HCT116 (cell line): Measurements from ENCODE around the gene MTPN.

ENCODE experiments used
- ATF3 ChIP-seq: IDR thresholded peaks from 2 replicates; pipeline ENCODE4 v1.6.1; 2012
- CEBPB ChIP-seq: IDR thresholded peaks from 2 replicates; pipeline ENCODE4 v1.6.1; 2012; ENCODE audit warnings: low read depth
- EZH2 ChIP-seq: fragments of 200-600 bp; sonication (generic); IDR thresholded peaks from 2 replicates; pipeline ENCODE4 v1.6.1; 2017; ENCODE audit warnings: antibody characterized with exemption, mixed run types
- EZH2phosphoT487 ChIP-seq: fragments of 200-600 bp; IDR thresholded peaks from 2 replicates; pipeline ENCODE4 v1.6.1; 2018; ENCODE audit warnings: antibody characterized with exemption, borderline replicate concordance
- MAX ChIP-seq: IDR thresholded peaks from 2 replicates; pipeline ENCODE4 v1.6.1; 2012
- POLR2A ChIP-seq: IDR thresholded peaks from 2 replicates; pipeline ENCODE4 v1.7.0; 2011; ENCODE audit warnings: borderline replicate concordance; ENCODE audit not compliant: insufficient read depth, insufficient read length; ENCODE audit errors: extremely low read depth
- POLR2AphosphoS5 ChIP-seq: IDR thresholded peaks from 2 replicates; pipeline ENCODE4 v1.6.1; 2011; ENCODE audit warnings: mild to moderate bottlenecking, low read depth, low read length, moderate library complexity
- RAD21 ChIP-seq: IDR thresholded peaks from 2 replicates; pipeline ENCODE4 v1.6.1; 2012; ENCODE audit warnings: low read depth, mild to moderate bottlenecking
- SRF ChIP-seq: IDR thresholded peaks from 2 replicates; pipeline ENCODE4 v1.6.1; 2012; ENCODE audit warnings: low read depth
- YY1 ChIP-seq: IDR thresholded peaks from 2 replicates; pipeline ENCODE4 v1.6.1; 2011; ENCODE audit warnings: low read length, low read depth, moderate library complexity, mild to moderate bottlenecking; ENCODE audit not compliant: insufficient replicate concordance; ENCODE audit errors: extremely low read depth
- TF ChIP-seq, protein P1 (sequence below), 3 experiments: fragments of 200-600 bp in 1 of 3; sonication (generic) in 1 of 3; IDR thresholded peaks in 2 of 3; conservative IDR thresholded peaks in 1 of 3; 2 replicates each; pipeline ENCODE4 v1.5.1; 2012 to 2017; ENCODE audit warnings: low read depth in 2 of 3, low read length in 2 of 3, antibody characterized with exemption in 1 of 3, borderline replicate concordance in 1 of 3, control low read depth in 1 of 3, mild to moderate bottlenecking in 1 of 3, mixed read lengths in 1 of 3, mixed run types in 1 of 3, moderate library complexity in 1 of 3; ENCODE audit not compliant: insufficient read depth in 1 of 3
- TF ChIP-seq, protein P2 (sequence below): IDR thresholded peaks from 2 replicates; pipeline ENCODE4 v1.6.1; 2011; ENCODE audit warnings: mild to moderate bottlenecking, low read length, moderate library complexity; ENCODE audit not compliant: insufficient replicate concordance; ENCODE audit errors: extremely low read depth

- TF ChIP-seq, protein P1, sequence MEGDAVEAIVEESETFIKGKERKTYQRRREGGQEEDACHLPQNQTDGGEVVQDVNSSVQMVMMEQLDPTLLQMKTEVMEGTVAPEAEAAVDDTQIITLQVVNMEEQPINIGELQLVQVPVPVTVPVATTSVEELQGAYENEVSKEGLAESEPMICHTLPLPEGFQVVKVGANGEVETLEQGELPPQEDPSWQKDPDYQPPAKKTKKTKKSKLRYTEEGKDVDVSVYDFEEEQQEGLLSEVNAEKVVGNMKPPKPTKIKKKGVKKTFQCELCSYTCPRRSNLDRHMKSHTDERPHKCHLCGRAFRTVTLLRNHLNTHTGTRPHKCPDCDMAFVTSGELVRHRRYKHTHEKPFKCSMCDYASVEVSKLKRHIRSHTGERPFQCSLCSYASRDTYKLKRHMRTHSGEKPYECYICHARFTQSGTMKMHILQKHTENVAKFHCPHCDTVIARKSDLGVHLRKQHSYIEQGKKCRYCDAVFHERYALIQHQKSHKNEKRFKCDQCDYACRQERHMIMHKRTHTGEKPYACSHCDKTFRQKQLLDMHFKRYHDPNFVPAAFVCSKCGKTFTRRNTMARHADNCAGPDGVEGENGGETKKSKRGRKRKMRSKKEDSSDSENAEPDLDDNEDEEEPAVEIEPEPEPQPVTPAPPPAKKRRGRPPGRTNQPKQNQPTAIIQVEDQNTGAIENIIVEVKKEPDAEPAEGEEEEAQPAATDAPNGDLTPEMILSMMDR (IDR thresholded peaks at IDR 0.05 in 2 of 3, conservative IDR thresholded peaks at IDR 0.05 in 1 of 3; ENCODE audit: borderline replicate concordance in 1 of 3, insufficient read depth in 1 of 3, low read depth in 2 of 3, low read length in 2 of 3) = peak; percentile 56 to 83 (median 75)
- TF ChIP-seq POLR2AphosphoS5 (no peak), RAD21 (peak; percentile 88), YY1 (no peak), CEBPB (no peak), EZH2phosphoT487 (no peak), SRF (no peak), POLR2A (no peak), EZH2 (no peak), ATF3 (no peak), MAX (no peak)
- TF ChIP-seq, protein P2, sequence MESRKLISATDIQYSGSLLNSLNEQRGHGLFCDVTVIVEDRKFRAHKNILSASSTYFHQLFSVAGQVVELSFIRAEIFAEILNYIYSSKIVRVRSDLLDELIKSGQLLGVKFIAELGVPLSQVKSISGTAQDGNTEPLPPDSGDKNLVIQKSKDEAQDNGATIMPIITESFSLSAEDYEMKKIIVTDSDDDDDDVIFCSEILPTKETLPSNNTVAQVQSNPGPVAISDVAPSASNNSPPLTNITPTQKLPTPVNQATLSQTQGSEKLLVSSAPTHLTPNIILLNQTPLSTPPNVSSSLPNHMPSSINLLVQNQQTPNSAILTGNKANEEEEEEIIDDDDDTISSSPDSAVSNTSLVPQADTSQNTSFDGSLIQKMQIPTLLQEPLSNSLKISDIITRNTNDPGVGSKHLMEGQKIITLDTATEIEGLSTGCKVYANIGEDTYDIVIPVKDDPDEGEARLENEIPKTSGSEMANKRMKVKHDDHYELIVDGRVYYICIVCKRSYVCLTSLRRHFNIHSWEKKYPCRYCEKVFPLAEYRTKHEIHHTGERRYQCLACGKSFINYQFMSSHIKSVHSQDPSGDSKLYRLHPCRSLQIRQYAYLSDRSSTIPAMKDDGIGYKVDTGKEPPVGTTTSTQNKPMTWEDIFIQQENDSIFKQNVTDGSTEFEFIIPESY = no peak
These were observed 32.4 kb upstream of the MTPN start for GRCh38 chr7:136009488-136010079.
